Testis (tissue), 3 donors: ENCODE results near the gene LGALS7. TPM values are rescaled to one million over a fixed set of nuclear protein-coding genes. Genes with fewer than 3 reads are reported as not detected.

ENCODE experiments used
- DNase-seq: peaks from one replicate; pipeline ENCODE4 v3.0.0-alpha.2; 2019
- H3K27ac ChIP-seq, 2 donors: fragments of 200-600 bp; sonication (generic); one replicate each; pipeline ENCODE4 v1.5.1; 2019
- H3K27me3 ChIP-seq: fragments of 200-600 bp; sonication (generic); one replicate; pipeline ENCODE4 v1.5.1; 2019
- H3K36me3 ChIP-seq: fragments of 200-600 bp; sonication (generic); one replicate; pipeline ENCODE4 v1.5.1; 2017; ENCODE audit warnings: low read depth; ENCODE audit errors: missing control alignments
- H3K4me1 ChIP-seq: fragments of 200-600 bp; sonication (generic); one replicate; pipeline ENCODE4 v1.5.1; 2019
- H3K4me3 ChIP-seq, 2 donors: fragments of 200-600 bp; sonication (generic); one replicate each; pipeline ENCODE4 v1.5.1; 2017 to 2019
- H3K9me3 ChIP-seq: fragments of 200-600 bp; sonication (generic); one replicate; pipeline ENCODE4 v1.5.1; 2017
- CTCF ChIP-seq, 3 experiments: fragments of 450-650 bp in 2 of 3; fragments of 200-600 bp in 1 of 3; sonication (generic) in 1 of 3; IDR thresholded peaks; one replicate each; pipeline ENCODE4 v1.5.1; 2016 to 2019; ENCODE audit warnings: antibody characterized with exemption in 3 of 3, mild to moderate bottlenecking in 2 of 3, moderate library complexity in 1 of 3
- POLR2A ChIP-seq: fragments of 450-650 bp; IDR thresholded peaks from one replicate; pipeline ENCODE4 v1.6.1; 2017; ENCODE audit warnings: antibody characterized with exemption, mild to moderate bottlenecking, moderate library complexity
- WGBS, 2 donors: methylation state at CpG; one replicate each; pipeline ENCODE4 v1.1.5; 2018; 5-methylcytosine and 5-hydroxymethylcytosine counted together
- intact Hi-C: fragments of 100-400 bp; cut with DNase I; formaldehyde crosslinking; loops from one replicate; pipeline ENCODE4 v1.15.1; 2023; ENCODE audit warnings: low total_unique reads
- polyA plus RNA-seq: library from polyadenylated mRNA; stranded (reverse); fragments of 350-450 nt; fragmentation: Illumina TruSeq; extraction: RNeasy Lipid Tissue Mini Kit (QIAGEN cat#74804); gene quantifications from one replicate; pipeline ENCODE4 v1.2.3, GENCODE V29; 2014; ENCODE audit warnings: low read depth, low replicate concordance; ENCODE audit not compliant: insufficient read depth
- total RNA-seq, 2 donors: library from RNA; depleted of rRNA; stranded (reverse); fragments of >200 nt; gene quantifications; one replicate each; pipeline ENCODE4 v1.2.3, GENCODE V29; 2016

LGALS7 gene
- total and polyA plus RNA-seq, 3 donors from 2014 or later: 4.4 TPM; not detected in 2

- no peak for DNase-seq
- no peaks in the 10 kb centered on the region for H3K27me3 ChIP-seq
- no peaks in the 10 kb centered on the region for H3K36me3 ChIP-seq
- H3K9me3 ChIP-seq: no peaks in the 10 kb centered on the region
- TF ChIP-seq POLR2A (no peak), CTCF (IDR thresholded peaks at IDR 0.05) (no peak)
- no peaks in the 10 kb centered on the region for H3K4me1 ChIP-seq
- H3K27ac ChIP-seq: no peak overlapping the region
- intact Hi-C loops: no loop called here
- WGBS, 2 donors: 75 to 76% methylated on average over 15 to 20 of the region's 20 CpGs
- no peak overlapping the region for H3K4me3 ChIP-seq
Observed at GRCh38 chr19:38743394-38744297, 29.7 kb downstream of the LGALS7 start.

GRCh38 chr19:38742906-38743305 is 30.4 kb downstream of the LGALS7 start:
- Histone ChIP-seq H3K9me3 (no peaks in the 10 kb centered on the region), H3K36me3 (no peaks in the 10 kb centered on the region), H3K4me1 (no peaks in the 10 kb centered on the region), H3K27me3 (no peaks in the 10 kb centered on the region), H3K27ac (no peak overlapping the region), H3K4me3 (no peak overlapping the region)
- TF ChIP-seq CTCF (IDR thresholded peaks at IDR 0.05) (no peak), POLR2A (no peak)
- intact Hi-C loops: no loop called here
- no peak for DNase-seq
- 84 to 97% methylated on average over 5 to 6 of the region's 6 CpGs for WGBS, 2 donors

- Histone ChIP-seq H3K4me1 (no peaks in the 10 kb centered on the region), H3K4me3 (no peak overlapping the region), H3K27me3 (no peaks in the 10 kb centered on the region), H3K9me3 (no peaks in the 10 kb centered on the region), H3K27ac (no peak overlapping the region), H3K36me3 (no peaks in the 10 kb centered on the region)
- TF ChIP-seq CTCF (IDR thresholded peaks at IDR 0.05): no peak
- TF ChIP-seq POLR2A: no peak
- DNase-seq: no peak
- WGBS, 2 donors: 90 to 93% methylated on average over 9 of the region's 9 CpGs
- intact Hi-C loops: no loop called here
Observed at GRCh38 chr19:38742296-38742695, 31.0 kb downstream of the LGALS7 start.

- H3K27ac ChIP-seq: no peak overlapping the region
- no peaks in the 10 kb centered on the region for H3K27me3 ChIP-seq
- H3K4me1 ChIP-seq: no peaks in the 10 kb centered on the region
- no peak for DNase-seq
- TF ChIP-seq POLR2A: no peak
- no peak for TF ChIP-seq CTCF (IDR thresholded peaks at IDR 0.05)
- no peaks in the 10 kb centered on the region for H3K9me3 ChIP-seq
- no peak overlapping the region for H3K4me3 ChIP-seq
- 93 to 95% methylated on average over 15 of the region's 15 CpGs for WGBS, 2 donors
- intact Hi-C loops: no loop called here
- H3K36me3 ChIP-seq: no peaks in the 10 kb centered on the region
Observed at GRCh38 chr19:38741670-38742069, 31.6 kb downstream of the LGALS7 start.

- WGBS, 2 donors: 91 to 100% methylated on average over 2 of the region's 2 CpGs
- TF ChIP-seq POLR2A (no peak), CTCF (IDR thresholded peaks at IDR 0.05) (no peak)
- H3K9me3 ChIP-seq: no peaks in the 10 kb centered on the region
- no peaks in the 10 kb centered on the region for H3K27me3 ChIP-seq
- DNase-seq: no peak
- no peak overlapping the region for H3K27ac ChIP-seq
- H3K4me3 ChIP-seq: no peak overlapping the region
- intact Hi-C loops: no loop called here
- no peaks in the 10 kb centered on the region for H3K36me3 ChIP-seq
- peaks cover 4% of the 10 kb centered on the region for H3K4me1 ChIP-seq
Observed at GRCh38 chr19:38740932-38741331, 32.4 kb downstream of the LGALS7 start.
